Measurements from ENCODE around the gene ESF1. TPM values are rescaled to one million over a fixed set of nuclear protein-coding genes. Genes with fewer than 3 reads are reported as not detected.

Gene ESF1
- total and polyA plus RNA-seq, 9 of the 15 experiments (the other 6 are each of a cell fraction or from before 2014, with no cell fraction given) = 7.0 to 30.4 (median 18.6) TPM

GRCh38 chr20:13822459-13822858 lies 37.7 kb upstream of the ESF1 start:
- in situ Hi-C loops (cut with MboI) (no loop called here), intact Hi-C loops (cut with micrococcal nuclease) (no loop called here)
- BruUV-seq (replicated peaks) = no TSS peak
- TF ChIP-seq PHF21A (IDR thresholded peaks at IDR 0.05; ENCODE audit: borderline replicate concordance, low read depth) (no peak), ZC3H4 (CRISPR knock-in tag; IDR thresholded peaks at IDR 0.05; ENCODE audit: borderline replicate concordance) (no peak), CBX2 (IDR thresholded peaks at IDR 0.05; ENCODE audit: insufficient read depth, low read length, poor library complexity, severe bottlenecking) (no peak), RNF219 (CRISPR knock-in tag; IDR thresholded peaks at IDR 0.05) (no peak), ETV1 (tag; conservative IDR thresholded peaks at IDR 0.05; ENCODE audit: low read depth) (no peak), NBN (IDR thresholded peaks at IDR 0.05; ENCODE audit: low read depth) (no peak), RAD51 (IDR thresholded peaks at IDR 0.05; ENCODE audit: borderline replicate concordance, low read depth) (no peak), FOSL1 (tag; conservative IDR thresholded peaks at IDR 0.05) (no peak), ZNF280A (IDR thresholded peaks at IDR 0.05; ENCODE audit: low read depth, partially characterized antibody) (no peak), DNMT1 (IDR thresholded peaks at IDR 0.05) (no peak), PATZ1 (CRISPR knock-in tag; IDR thresholded peaks at IDR 0.05; ENCODE audit: borderline replicate concordance) (no peak), HOMEZ (CRISPR knock-in tag; IDR thresholded peaks at IDR 0.05) (no peak)

More at GRCh38 chr20:13822459-13822858, 37.7 kb upstream of the ESF1 start:
- peaks cover 14% of the 10 kb centered on the region; the same call in 1 of the 3 replicates for H3K36me3 ChIP-seq (ENCODE audit: control insufficient read depth, insufficient read depth, low read length)
- H3K9me1 ChIP-seq (ENCODE audit: control insufficient read depth, insufficient read depth, low read length) = no peaks in the 10 kb centered on the region
- H3K27ac ChIP-seq (ENCODE audit: extremely low read depth, low read depth, low read length) = no peak overlapping the region
- no peak overlapping the region for H3K4me3 ChIP-seq
- H3K4me1 ChIP-seq (replicated peaks in 1 of 2; ENCODE audit: control insufficient read depth in 2 of 2, insufficient read depth in 2 of 2, low read length in 2 of 2) = no peaks in the 10 kb centered on the region; a peak in 1 of 5 replicates
- no peaks in the 10 kb centered on the region for H3K9me3 ChIP-seq (replicated peaks; ENCODE audit: control insufficient read depth, insufficient read depth, low read depth, low read length)
- ChIA-PET CTCF (ENCODE audit: low intra/inter-chr PET ratio) (no interaction called here), POLR2A (no interaction called here)
- no peaks in the 10 kb centered on the region for H3K79me2 ChIP-seq (ENCODE audit: control insufficient read depth, insufficient read depth, low read length)
- FAIRE-seq = no peak
- WGBS (ENCODE audit: insufficient coverage, low coverage, missing lambda C conversion rate) = 9% methylated on average over 2 of the region's 2 CpGs
- DNase-seq (ENCODE audit: extremely low read depth in 1 of 4, low spot score in 3 of 4) = peak in 2 of 4 experiments; percentile 4 to 6
- no peak overlapping the region for H3K4me2 ChIP-seq (ENCODE audit: insufficient read depth, low read length)
- H2AFZ ChIP-seq (ENCODE audit: low read depth, low read length) = no peak overlapping the region
- no peaks in the 10 kb centered on the region; a peak in 1 of 5 replicates for H3K27me3 ChIP-seq (ENCODE audit: control insufficient read depth in 2 of 2, insufficient read depth in 2 of 2, low read length in 2 of 2)
- no peak overlapping the region for H3K9ac ChIP-seq (ENCODE audit: insufficient read depth in 1 of 2, low read depth in 2 of 2, low read length in 2 of 2)
- H4K20me1 ChIP-seq (replicated peaks; ENCODE audit: control insufficient read depth, insufficient read depth, low read length) = no peaks in the 10 kb centered on the region
- ATAC-seq = no peak

All from K562 (cell line).